ENCODE results near the gene RTN4RL2.
A peak's percentile ranks its signal among the peaks of the same experiment; 100 is the strongest.

RTN4RL2 gene

GRCh38 chr11:57483562-57483918 lies 23.2 kb downstream of the RTN4RL2 start:
- peaks cover 48% of the 10 kb centered on the region for H3K4me1 ChIP-seq (ENCODE audit: control insufficient read depth, low read length)
- H3K27ac ChIP-seq (ENCODE audit: low read depth, low read length): no peak overlapping the region
- no peaks in the 10 kb centered on the region for H4K20me1 ChIP-seq (ENCODE audit: control insufficient read depth, insufficient read depth, low read depth, low read length)
- TF ChIP-seq CTCF (IDR thresholded peaks at IDR 0.05; ENCODE audit: low read depth, low read length, poor library complexity, severe bottlenecking): no peak
- no peak for TF ChIP-seq EZH2phosphoT487 (IDR thresholded peaks at IDR 0.05; ENCODE audit: borderline replicate concordance, low read length)
- 0 out of 2 replicates have a peak, but pooled peaks cover 2% of the 10 kb centered on the region for H3F3A ChIP-seq (ENCODE audit: control insufficient read depth, insufficient read depth)
- H3K36me3 ChIP-seq (ENCODE audit: control insufficient read depth, low read length): peaks cover 33% of the 10 kb centered on the region
- H3K27me3 ChIP-seq (ENCODE audit: control insufficient read depth, low read length): no peaks in the 10 kb centered on the region
- no peaks in the 10 kb centered on the region for H3K9me3 ChIP-seq (ENCODE audit: control insufficient read depth, insufficient read depth, low read length)
- H3K79me2 ChIP-seq (ENCODE audit: control insufficient read depth, low read length): no peaks in the 10 kb centered on the region
- H3K4me3 ChIP-seq (ENCODE audit: low read length): peak overlapping the region; percentile 69
- H3K4me2 ChIP-seq (ENCODE audit: low read length): peak overlapping the region; percentile 65
- no peaks in the 10 kb centered on the region for H3K9me2 ChIP-seq (replicated peaks; ENCODE audit: control insufficient read depth, low read length)

GRCh38 chr11:57484141-57484710 lies 23.9 kb downstream of the RTN4RL2 start:
- peak overlapping the region; percentile 65 for H3K4me2 ChIP-seq (ENCODE audit: low read length)

GRCh38 chr11:57485217-57485990 lies 25.1 kb downstream of the RTN4RL2 start:
- Histone ChIP-seq H4K20me1 (ENCODE audit: control insufficient read depth, insufficient read depth, low read depth, low read length) (no peaks in the 10 kb centered on the region), H3K27me3 (ENCODE audit: control insufficient read depth, low read length) (no peaks in the 10 kb centered on the region), H3K36me3 (ENCODE audit: control insufficient read depth, low read length) (peaks cover 38% of the 10 kb centered on the region), H3F3A (ENCODE audit: control insufficient read depth, insufficient read depth) (0 out of 2 replicates have a peak, but pooled peaks cover 2% of the 10 kb centered on the region), H3K9me2 (replicated peaks; ENCODE audit: control insufficient read depth, low read length) (no peaks in the 10 kb centered on the region), H3K4me1 (ENCODE audit: control insufficient read depth, low read length) (peaks cover 43% of the 10 kb centered on the region), H3K4me3 (ENCODE audit: low read length) (no peak overlapping the region), H3K79me2 (ENCODE audit: control insufficient read depth, low read length) (no peaks in the 10 kb centered on the region), H3K4me2 (ENCODE audit: low read length) (peak overlapping the region; percentile 65), H3K9me3 (ENCODE audit: control insufficient read depth, insufficient read depth, low read length) (no peaks in the 10 kb centered on the region), H3K27ac (ENCODE audit: low read depth, low read length) (no peak overlapping the region)
- TF ChIP-seq CTCF (IDR thresholded peaks at IDR 0.05; ENCODE audit: low read depth, low read length, poor library complexity, severe bottlenecking): no peak
- no peak for TF ChIP-seq EZH2phosphoT487 (IDR thresholded peaks at IDR 0.05; ENCODE audit: borderline replicate concordance, low read length)

More at GRCh38 chr11:57484141-57484710, 23.9 kb downstream of the RTN4RL2 start:
- peaks cover 34% of the 10 kb centered on the region for H3K36me3 ChIP-seq (ENCODE audit: control insufficient read depth, low read length)
- H3K79me2 ChIP-seq (ENCODE audit: control insufficient read depth, low read length): no peaks in the 10 kb centered on the region
- H3K4me3 ChIP-seq (ENCODE audit: low read length): peak overlapping the region; percentile 69
- no peaks in the 10 kb centered on the region for H3K9me3 ChIP-seq (ENCODE audit: control insufficient read depth, insufficient read depth, low read length)
- no peak for TF ChIP-seq EZH2phosphoT487 (IDR thresholded peaks at IDR 0.05; ENCODE audit: borderline replicate concordance, low read length)
- no peak for TF ChIP-seq CTCF (IDR thresholded peaks at IDR 0.05; ENCODE audit: low read depth, low read length, poor library complexity, severe bottlenecking)
- no peaks in the 10 kb centered on the region for H3K27me3 ChIP-seq (ENCODE audit: control insufficient read depth, low read length)
- H3K9me2 ChIP-seq (replicated peaks; ENCODE audit: control insufficient read depth, low read length): no peaks in the 10 kb centered on the region
- 0 out of 2 replicates have a peak, but pooled peaks cover 2% of the 10 kb centered on the region for H3F3A ChIP-seq (ENCODE audit: control insufficient read depth, insufficient read depth)
- no peaks in the 10 kb centered on the region for H4K20me1 ChIP-seq (ENCODE audit: control insufficient read depth, insufficient read depth, low read depth, low read length)
- peaks cover 48% of the 10 kb centered on the region for H3K4me1 ChIP-seq (ENCODE audit: control insufficient read depth, low read length)
- H3K27ac ChIP-seq (ENCODE audit: low read depth, low read length): no peak overlapping the region

Measured in DOHH2 (cell line).